Measurements from ENCODE around the gene DMXL2. TPM values are rescaled to one million over a fixed set of nuclear protein-coding genes. Genes with fewer than 3 reads are reported as not detected.

DMXL2 gene
- polyA plus RNA-seq, 1 of the 3 experiments (the other 2 are of a cell fraction), result 6.4 TPM

DNA sequence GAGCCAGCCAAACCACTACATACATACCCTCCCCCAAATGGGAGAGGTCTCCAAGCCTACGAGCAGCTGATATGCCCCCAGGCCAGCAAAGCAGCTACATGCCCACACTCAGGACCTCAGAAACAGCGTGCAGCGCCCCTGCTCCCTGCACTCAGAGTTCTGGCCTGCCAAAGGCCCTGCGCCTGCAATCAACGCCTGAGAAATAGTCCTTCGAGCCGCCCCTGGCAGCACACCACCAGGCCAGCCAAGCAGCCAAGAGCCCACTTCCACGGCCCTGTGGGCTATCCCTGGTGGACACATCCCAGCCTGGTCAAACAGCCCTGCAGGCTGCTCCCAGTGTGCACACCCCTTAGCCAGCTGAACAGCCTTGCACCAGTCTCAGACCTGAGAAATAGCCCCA lies 139.1 kb downstream of the DMXL2 start (continued):
- TF ChIP-seq, protein P1, sequence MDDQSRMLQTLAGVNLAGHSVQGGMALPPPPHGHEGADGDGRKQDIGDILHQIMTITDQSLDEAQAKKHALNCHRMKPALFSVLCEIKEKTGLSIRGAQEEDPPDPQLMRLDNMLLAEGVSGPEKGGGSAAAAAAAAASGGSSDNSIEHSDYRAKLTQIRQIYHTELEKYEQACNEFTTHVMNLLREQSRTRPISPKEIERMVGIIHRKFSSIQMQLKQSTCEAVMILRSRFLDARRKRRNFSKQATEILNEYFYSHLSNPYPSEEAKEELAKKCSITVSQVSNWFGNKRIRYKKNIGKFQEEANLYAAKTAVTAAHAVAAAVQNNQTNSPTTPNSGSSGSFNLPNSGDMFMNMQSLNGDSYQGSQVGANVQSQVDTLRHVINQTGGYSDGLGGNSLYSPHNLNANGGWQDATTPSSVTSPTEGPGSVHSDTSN (IDR thresholded peaks at IDR 0.05), result no peak
- TF ChIP-seq USF2 (IDR thresholded peaks at IDR 0.05; ENCODE audit: borderline replicate concordance, low read depth, low read length), result no peak
- TF ChIP-seq MEF2A (IDR thresholded peaks at IDR 0.05; ENCODE audit: borderline replicate concordance, low read depth), result no peak
- no peak for TF ChIP-seq EZH2phosphoT487 (IDR thresholded peaks at IDR 0.05; ENCODE audit: borderline replicate concordance, low read depth)
- TF ChIP-seq IRF3 (IDR thresholded peaks at IDR 0.05; ENCODE audit: low read depth, low read length), result no peak
- no peak for TF ChIP-seq NRF1 (IDR thresholded peaks at IDR 0.05; ENCODE audit: low read depth, low read length)
- no peak for TF ChIP-seq FOXJ3 (CRISPR knock-in tag; IDR thresholded peaks at IDR 0.05)

GRCh38 chr15:51475736-51476135 lies 146.8 kb downstream of the DMXL2 start:
- ChIA-PET POLR2A (no interaction called here), CTCF (no interaction called here)
- DNase-seq, result no peak
- H3F3A ChIP-seq (replicated peaks; ENCODE audit: insufficient read depth), result no peaks in the 10 kb centered on the region
- H3K9me2 ChIP-seq, result no peaks in the 10 kb centered on the region
- peaks cover 18 to 24% of the 10 kb centered on the region in 2 experiments for H3K36me3 ChIP-seq (replicated peaks in 1 of 2; ENCODE audit: control insufficient read depth in 1 of 2, insufficient read depth in 2 of 2, low read length in 1 of 2)
- H3K9ac ChIP-seq, result no peak overlapping the region
- H3K27ac ChIP-seq (ENCODE audit: low read depth in 2 of 2, low read length in 1 of 2), result no peak overlapping the region
- no peaks in the 10 kb centered on the region; a peak in 1 of 4 replicates for H3K4me1 ChIP-seq (ENCODE audit: control insufficient read depth in 1 of 2, insufficient read depth in 2 of 2, low read depth in 1 of 2, low read length in 1 of 2)
- no peak overlapping the region for H2AFZ ChIP-seq (ENCODE audit: low read depth)
- no peak overlapping the region for H3K4me2 ChIP-seq
- no peaks in the 10 kb centered on the region for H3K9me3 ChIP-seq
- H3K27me3 ChIP-seq (ENCODE audit: insufficient read depth), result no peaks in the 10 kb centered on the region
- TF ChIP-seq SMC3 (IDR thresholded peaks at IDR 0.05; ENCODE audit: low read depth, low read length) (no peak), FOSL2 (IDR thresholded peaks at IDR 0.05; ENCODE audit: borderline replicate concordance, low read depth) (no peak), RFX5 (IDR thresholded peaks at IDR 0.05; ENCODE audit: low read length) (no peak), RXRA (IDR thresholded peaks at IDR 0.05; ENCODE audit: borderline replicate concordance, low read depth) (no peak), SIN3A (IDR thresholded peaks at IDR 0.05; ENCODE audit: borderline replicate concordance, low read depth, low read length) (no peak), ELF1 (IDR thresholded peaks at IDR 0.05) (no peak), NRF1 (IDR thresholded peaks at IDR 0.05; ENCODE audit: low read depth, low read length) (no peak), IRF3 (IDR thresholded peaks at IDR 0.05; ENCODE audit: low read depth, low read length) (no peak), RCOR1 (IDR thresholded peaks at IDR 0.05; ENCODE audit: low read length) (no peak), JUND (IDR thresholded peaks at IDR 0.05) (no peak), TEAD4 (IDR thresholded peaks at IDR 0.05; ENCODE audit: borderline replicate concordance, insufficient read depth) (no peak), USF1 (IDR thresholded peaks at IDR 0.05; ENCODE audit: borderline replicate concordance, low read depth) (no peak), POLR2AphosphoS5 (IDR thresholded peaks at IDR 0.05; ENCODE audit: low read depth, low read length) (no peak), GATA2 (CRISPR knock-in tag; IDR thresholded peaks at IDR 0.05) (no peak), TCF12 (IDR thresholded peaks at IDR 0.05) (no peak), FOXJ3 (CRISPR knock-in tag; IDR thresholded peaks at IDR 0.05) (no peak), NFIC (IDR thresholded peaks at IDR 0.05; ENCODE audit: borderline replicate concordance) (no peak)
- TF ChIP-seq, protein P2, sequence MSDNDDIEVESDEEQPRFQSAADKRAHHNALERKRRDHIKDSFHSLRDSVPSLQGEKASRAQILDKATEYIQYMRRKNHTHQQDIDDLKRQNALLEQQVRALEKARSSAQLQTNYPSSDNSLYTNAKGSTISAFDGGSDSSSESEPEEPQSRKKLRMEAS (IDR thresholded peaks at IDR 0.05; ENCODE audit: low read depth), result no peak
- no peaks in the 10 kb centered on the region for H3K79me2 ChIP-seq (ENCODE audit: insufficient read depth)
- H4K20me1 ChIP-seq (ENCODE audit: insufficient read depth), result no peaks in the 10 kb centered on the region
- no peak overlapping the region for H3K4me3 ChIP-seq (ENCODE audit: low read depth in 2 of 2, low read length in 1 of 2)

All from SK-N-SH (cell line).